Adrenal gland (tissue), 12 donors: ENCODE measurements around the gene EFCC1. TPM values are rescaled to one million over a fixed set of nuclear protein-coding genes. Genes with fewer than 3 reads are reported as not detected.

Experiments used
- DNase-seq, 7 donors: peaks; one replicate each; pipeline ENCODE4 v3.0.0-alpha.2; 2019 to 2020
- H3K27ac ChIP-seq, 5 donors: fragments of 200-600 bp; sonication (generic) in 4 of 5; 1 replicate in 3 of 5; 2 replicates in 2 of 5; pipeline versions ENCODE4 v1.5.1 to v1.8.0; 2016 to 2020; ENCODE audit warnings: mild to moderate bottlenecking in 1 of 5
- H3K27me3 ChIP-seq: fragments of 200-600 bp; 2 replicates; pipeline ENCODE4 v1.8.0; 2021
- H3K36me3 ChIP-seq, 2 donors: fragments of 200-600 bp; replicated peaks in 1 of 2; 1 replicate in 1 of 2; 2 replicates in 1 of 2; pipeline versions ENCODE4 v1.5.1 to v1.8.0; 2018 to 2022
- H3K4me1 ChIP-seq, 2 donors: fragments of 200-600 bp; replicated peaks in 1 of 2; 1 replicate in 1 of 2; 2 replicates in 1 of 2; pipeline versions ENCODE4 v1.5.1 to v1.8.0; 2018 to 2021
- H3K4me3 ChIP-seq, 4 donors: fragments of 200-600 bp; sonication (generic) in 3 of 4; one replicate each; pipeline ENCODE4 v1.5.1; 2016 to 2018
- H3K9me3 ChIP-seq, 3 donors: fragments of 200-600 bp; sonication (generic) in 1 of 3; replicated peaks in 1 of 3; 1 replicate in 2 of 3; 2 replicates in 1 of 3; pipeline versions ENCODE4 v1.5.1 to v1.8.0; 2016 to 2021
- POLR2A ChIP-seq, 2 donors: fragments of 450-650 bp; IDR thresholded peaks; one replicate each; pipeline ENCODE4 v1.6.1; 2017; ENCODE audit warnings: antibody characterized with exemption in 2 of 2, mild to moderate bottlenecking in 2 of 2, moderate library complexity in 1 of 2
- WGBS, 4 donors: extraction: QIAGEN DNeasy Blood & Tissue Kit in 2 of 4; methylation state at CpG; one replicate each; pipeline versions ENCODE4 v1.1.5 to v1.1.7; 2013 to 2017; 5-methylcytosine and 5-hydroxymethylcytosine counted together
- intact Hi-C, 2 donors: fragments of 100-400 bp; cut with DNase I; formaldehyde crosslinking; loops; one replicate each; pipeline versions ENCODE4 v1.14.1 to v1.15.0; 2022 to 2023
- polyA plus RNA-seq, 3 donors: library from polyadenylated mRNA; stranded (reverse); fragments of 200-250 nt in 2 of 3; fragments of 350-450 nt in 1 of 3; fragmentation: Illumina TruSeq in 1 of 3; extraction: RNeasy Lipid Tissue Mini Kit (QIAGEN cat#74804) in 1 of 3; gene quantifications; one replicate each; pipeline ENCODE4 v1.2.3, GENCODE V29; 2013 to 2014
- total RNA-seq, 9 donors: library from RNA; depleted of rRNA in 4 of 9; stranded (reverse); fragments of >200 nt in 4 of 9; fragments of 120-200 nt in 1 of 9; fragmentation: NEBNext Ultra II Directional in 1 of 9; extraction: Animal tissue kit (Norgen Biotek cat#: 25700) in 1 of 9; gene quantifications; one replicate each; pipeline versions ENCODE4 v1.1.0 to v1.2.4, GENCODE V29; 2013 to 2023
- TF ChIP-seq, protein P1 (sequence below), 6 experiments: fragments of 450-650 bp in 4 of 6; fragments of 200-600 bp in 2 of 6; sonication (generic) in 1 of 6; IDR thresholded peaks; 1 replicate in 5 of 6; 2 replicates in 1 of 6; pipeline versions ENCODE4 v1.5.1 to v1.8.0; 2016 to 2021; ENCODE audit warnings: antibody characterized with exemption in 6 of 6, mild to moderate bottlenecking in 2 of 6, moderate library complexity in 1 of 6
- donor health status: healthy with polysubstance abuse.
- donor health status: Bipolar disorder and iron deficiency.
- donor health status: DM: yes; HTN: yes; CAD: no.
- donor health status: DM: no; HTN: no; CAD: no.
- donor health status: DM: no; HTN: no; CAD: no.
- donor health status: DM: yes; HTN: yes; CAD: no.

Gene EFCC1
- total and polyA plus RNA-seq, 12 donors: 0.46 to 6.0 (median 1.8) TPM

GRCh38 chr3:128999102-128999501, 2.0 kb upstream of the EFCC1 start:
- Histone ChIP-seq H3K9me3 (no peaks in the 10 kb centered on the region), H3K27me3 (peaks cover 40% of the 10 kb centered on the region), H3K27ac (no peak overlapping the region), H3K36me3 (no peaks in the 10 kb centered on the region), H3K4me1 (peaks cover 0 to 11% of the 10 kb centered on the region in 2 donors), H3K4me3 (no peak overlapping the region)
- TF ChIP-seq, protein P1, sequence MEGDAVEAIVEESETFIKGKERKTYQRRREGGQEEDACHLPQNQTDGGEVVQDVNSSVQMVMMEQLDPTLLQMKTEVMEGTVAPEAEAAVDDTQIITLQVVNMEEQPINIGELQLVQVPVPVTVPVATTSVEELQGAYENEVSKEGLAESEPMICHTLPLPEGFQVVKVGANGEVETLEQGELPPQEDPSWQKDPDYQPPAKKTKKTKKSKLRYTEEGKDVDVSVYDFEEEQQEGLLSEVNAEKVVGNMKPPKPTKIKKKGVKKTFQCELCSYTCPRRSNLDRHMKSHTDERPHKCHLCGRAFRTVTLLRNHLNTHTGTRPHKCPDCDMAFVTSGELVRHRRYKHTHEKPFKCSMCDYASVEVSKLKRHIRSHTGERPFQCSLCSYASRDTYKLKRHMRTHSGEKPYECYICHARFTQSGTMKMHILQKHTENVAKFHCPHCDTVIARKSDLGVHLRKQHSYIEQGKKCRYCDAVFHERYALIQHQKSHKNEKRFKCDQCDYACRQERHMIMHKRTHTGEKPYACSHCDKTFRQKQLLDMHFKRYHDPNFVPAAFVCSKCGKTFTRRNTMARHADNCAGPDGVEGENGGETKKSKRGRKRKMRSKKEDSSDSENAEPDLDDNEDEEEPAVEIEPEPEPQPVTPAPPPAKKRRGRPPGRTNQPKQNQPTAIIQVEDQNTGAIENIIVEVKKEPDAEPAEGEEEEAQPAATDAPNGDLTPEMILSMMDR (IDR thresholded peaks at IDR 0.05): no peak
- TF ChIP-seq POLR2A (IDR thresholded peaks at IDR 0.05): no peak
- no peak for DNase-seq
- intact Hi-C loops: no loop called here
- WGBS, 4 donors: 57 to 77% (median 74%) methylated on average over 5 of the region's 5 CpGs

GRCh38 chr3:129000742-129001100, 383 bp upstream of the EFCC1 start:
- Histone ChIP-seq H3K27ac (peak overlapping the region in 1 of 5 donors; percentile 78), H3K9me3 (no peaks in the 10 kb centered on the region), H3K4me3 (peak overlapping the region in 1 of 4 donors; percentile 39), H3K27me3 (peaks cover 40% of the 10 kb centered on the region), H3K4me1 (peaks cover 0 to 11% of the 10 kb centered on the region in 2 donors), H3K36me3 (no peaks in the 10 kb centered on the region)
- WGBS, 4 donors: 16 to 24% (median 20%) methylated on average over 15 of the region's 15 CpGs
- intact Hi-C loops: no loop called here
- TF ChIP-seq, protein P1 (IDR thresholded peaks at IDR 0.05): no peak
- no peak for TF ChIP-seq POLR2A (IDR thresholded peaks at IDR 0.05)
- no peak for DNase-seq

GRCh38 chr3:129001806-129002572, 885 bp downstream of the EFCC1 start:
- TF ChIP-seq, protein P1 (IDR thresholded peaks at IDR 0.05): no peak
- TF ChIP-seq POLR2A (IDR thresholded peaks at IDR 0.05): no peak
- H3K9me3 ChIP-seq: no peaks in the 10 kb centered on the region
- peaks cover 0 to 12% of the 10 kb centered on the region in 2 donors for H3K4me1 ChIP-seq
- H3K27ac ChIP-seq: no peak overlapping the region
- WGBS, 4 donors: 1 to 9% (median 2%) methylated on average over 6 to 81 of the region's 81 CpGs
- intact Hi-C loops: no loop called here
- H3K4me3 ChIP-seq: peak overlapping the region in 1 of 4 donors; percentile 39
- no peak for DNase-seq
- peaks cover 40% of the 10 kb centered on the region for H3K27me3 ChIP-seq
- H3K36me3 ChIP-seq: no peaks in the 10 kb centered on the region

DNA sequence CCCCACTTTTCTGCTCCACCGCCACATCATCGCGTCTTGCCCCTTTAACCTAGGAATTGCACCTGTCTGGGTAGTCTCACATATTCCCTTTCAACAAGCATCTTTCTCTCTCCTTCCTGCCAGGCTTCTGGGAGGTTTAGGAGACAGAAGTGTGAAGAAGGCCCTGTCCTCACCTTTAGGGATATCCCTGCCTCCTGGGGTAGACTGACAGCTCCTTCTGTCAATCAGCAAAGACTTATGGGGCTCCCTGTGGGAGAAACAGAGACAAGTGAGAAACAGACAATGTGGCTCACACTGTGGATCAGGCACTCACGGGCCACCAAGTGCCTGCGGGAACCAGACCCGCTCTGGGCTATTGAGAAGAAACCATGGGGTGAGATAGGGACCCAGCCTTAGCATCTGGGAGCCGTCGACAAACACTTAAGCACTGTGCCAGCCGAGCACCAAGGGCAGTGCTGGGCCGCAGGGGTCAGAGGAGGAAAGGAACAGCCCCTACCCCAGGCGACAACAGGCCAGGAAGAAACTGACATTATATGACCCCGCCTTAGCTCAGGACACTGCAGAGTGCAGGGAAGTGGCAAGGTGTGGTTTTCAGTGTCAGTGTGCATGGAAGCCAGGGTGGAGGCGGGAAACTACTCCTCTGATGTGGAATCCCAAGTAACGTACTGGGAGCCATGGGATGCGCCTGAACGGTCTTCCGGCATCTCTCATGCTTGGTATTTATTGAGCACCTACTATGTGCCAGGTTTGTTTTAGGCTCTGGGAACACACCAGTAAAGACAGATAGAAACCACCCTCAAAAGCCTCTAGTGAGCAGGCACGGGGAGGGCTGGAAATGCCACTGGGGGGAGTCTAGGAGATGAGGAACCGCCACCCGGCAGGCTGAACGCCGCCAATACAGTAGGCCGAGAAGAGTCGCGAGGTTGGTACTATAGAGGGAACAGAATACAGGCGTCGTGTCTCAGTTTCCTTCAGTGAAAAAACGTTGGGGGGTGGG, 1.8 kb downstream of the EFCC1 start:
- intact Hi-C loops: no loop called here
- Histone ChIP-seq H3K4me3 (peak overlapping the region in 1 of 4 donors; percentile 32), H3K4me1 (peaks cover 0 to 12% of the 10 kb centered on the region in 2 donors), H3K27me3 (peaks cover 40% of the 10 kb centered on the region), H3K36me3 (no peaks in the 10 kb centered on the region), H3K27ac (no peak overlapping the region), H3K9me3 (no peaks in the 10 kb centered on the region)
- WGBS, 4 donors: 45 to 54% (median 48%) methylated on average over 27 to 28 of the region's 28 CpGs
- TF ChIP-seq POLR2A (IDR thresholded peaks at IDR 0.05): no peak
- TF ChIP-seq, protein P1 (IDR thresholded peaks at IDR 0.05): no peak
- no peak for DNase-seq
